ENCODE data around the gene JPH2.

GRCh38 chr20:44207126-44207723 lies 20.2 kb upstream of the JPH2 start:
- TF ChIP-seq CTCF (conservative IDR thresholded peaks at IDR 0.05; ENCODE audit: low read depth, low read length), result no peak
- TF ChIP-seq BHLHE40 (IDR thresholded peaks at IDR 0.05; ENCODE audit: low read depth, low read length), result no peak
- TF ChIP-seq SMC3 (IDR thresholded peaks at IDR 0.05; ENCODE audit: low read depth, low read length), result no peak
- no peak for TF ChIP-seq RFX5 (IDR thresholded peaks at IDR 0.05; ENCODE audit: low read depth, low read length)
- TF ChIP-seq RCOR1 (IDR thresholded peaks at IDR 0.05; ENCODE audit: insufficient replicate concordance, low read length), result no peak
- TF ChIP-seq POLR2A (IDR thresholded peaks at IDR 0.05; ENCODE audit: low read depth, low read length), result no peak
- TF ChIP-seq ELK1 (IDR thresholded peaks at IDR 0.05; ENCODE audit: borderline replicate concordance, low read depth, low read length), result no peak
- no peak for TF ChIP-seq RAD21 (IDR thresholded peaks at IDR 0.05; ENCODE audit: low read length)
- no peak for TF ChIP-seq CHD1 (IDR thresholded peaks at IDR 0.05; ENCODE audit: low read depth, low read length)
